ENCODE measurements around the gene IQCE. TPM values are rescaled to one million over a fixed set of nuclear protein-coding genes. Genes with fewer than 3 reads are reported as not detected.

Gene IQCE
- total RNA-seq, 1 donor from 2014 or later, result 11.4 TPM

GRCh38 chr7:2537981-2538851 is 20.6 kb upstream of the IQCE start:
- Histone ChIP-seq H3K4me1 (no peaks in the 10 kb centered on the region), H3K9me3 (no peaks in the 10 kb centered on the region), H3K4me3 (no peak overlapping the region), H3K27me3 (no peaks in the 10 kb centered on the region), H3K36me3 (peaks cover 48 to 55% of the 10 kb centered on the region in 2 donors), H3K27ac (no peak overlapping the region)
- TF ChIP-seq CTCF (IDR thresholded peaks at IDR 0.05), result no peak
- intact Hi-C loops (cut with DNase I), result no loop called here
- no peak for DNase-seq (ENCODE audit: low spot score in 2 of 2)

- no peaks in the 10 kb centered on the region for H3K27me3 ChIP-seq
- H3K4me1 ChIP-seq, result no peaks in the 10 kb centered on the region
- peaks cover 56 to 63% of the 10 kb centered on the region in 2 donors for H3K36me3 ChIP-seq
- H3K9me3 ChIP-seq, result no peaks in the 10 kb centered on the region
- intact Hi-C loops (cut with DNase I), result no loop called here
- no peak for TF ChIP-seq CTCF (IDR thresholded peaks at IDR 0.05)
- no peak overlapping the region for H3K27ac ChIP-seq
- no peak overlapping the region for H3K4me3 ChIP-seq
- DNase-seq (ENCODE audit: low spot score in 2 of 2), result no peak
Observed at GRCh38 chr7:2539031-2539911, 19.5 kb upstream of the IQCE start.

GRCh38 chr7:2540133-2540532 is 18.6 kb upstream of the IQCE start:
- intact Hi-C loops (cut with DNase I), result no loop called here
- Histone ChIP-seq H3K4me3 (no peak overlapping the region), H3K4me1 (no peaks in the 10 kb centered on the region), H3K27ac (no peak overlapping the region), H3K9me3 (no peaks in the 10 kb centered on the region), H3K27me3 (no peaks in the 10 kb centered on the region), H3K36me3 (peaks cover 63 to 71% of the 10 kb centered on the region in 2 donors)
- no peak for TF ChIP-seq CTCF (IDR thresholded peaks at IDR 0.05)
- no peak for DNase-seq (ENCODE audit: low spot score in 2 of 2)

GRCh38 chr7:2540641-2541051 is 18.1 kb upstream of the IQCE start:
- no peaks in the 10 kb centered on the region for H3K27me3 ChIP-seq
- peaks cover 65 to 75% of the 10 kb centered on the region in 2 donors for H3K36me3 ChIP-seq
- DNase-seq (ENCODE audit: low spot score in 2 of 2), result no peak
- H3K27ac ChIP-seq, result no peak overlapping the region
- no peak for TF ChIP-seq CTCF (IDR thresholded peaks at IDR 0.05)
- H3K4me1 ChIP-seq, result no peaks in the 10 kb centered on the region
- H3K9me3 ChIP-seq, result no peaks in the 10 kb centered on the region
- intact Hi-C loops (cut with DNase I), result no loop called here
- H3K4me3 ChIP-seq, result no peak overlapping the region

- intact Hi-C loops (cut with DNase I), result no loop called here
- H3K4me3 ChIP-seq, result no peak overlapping the region
- no peak overlapping the region for H3K27ac ChIP-seq
- no peaks in the 10 kb centered on the region for H3K27me3 ChIP-seq
- TF ChIP-seq CTCF (IDR thresholded peaks at IDR 0.05), result no peak
- no peak for DNase-seq (ENCODE audit: low spot score in 2 of 2)
- H3K36me3 ChIP-seq, result peaks cover 68 to 82% of the 10 kb centered on the region in 2 donors
- H3K9me3 ChIP-seq, result no peaks in the 10 kb centered on the region
- H3K4me1 ChIP-seq, result no peaks in the 10 kb centered on the region
Observed at GRCh38 chr7:2541291-2542010, 17.3 kb upstream of the IQCE start.
